Activated naive CD8-positive, alpha-beta T cell treated with anti-CD3 and anti-CD28 coated beads, Interleukin-2, amount 50 U/mL, for 16 hours (primary cell): ENCODE results near the gene KIF12.
A peak's percentile ranks its signal among the peaks of the same experiment; 100 is the strongest.
"Not testable (repeated sequence)": the region's sequence is repeated elsewhere in the genome, so short reads cannot be mapped to it uniquely, and the experiment has no call there.

Experiments used
- DNase-seq: peaks from one replicate; pipeline ENCODE4 v3.0.0-alpha.2; 2020; ENCODE audit warnings: low read depth, low spot score

KIF12 gene

GRCh38 chr9:114084282-114085073, 14.6 kb downstream of the KIF12 start:
- no peak for DNase-seq

DNA sequence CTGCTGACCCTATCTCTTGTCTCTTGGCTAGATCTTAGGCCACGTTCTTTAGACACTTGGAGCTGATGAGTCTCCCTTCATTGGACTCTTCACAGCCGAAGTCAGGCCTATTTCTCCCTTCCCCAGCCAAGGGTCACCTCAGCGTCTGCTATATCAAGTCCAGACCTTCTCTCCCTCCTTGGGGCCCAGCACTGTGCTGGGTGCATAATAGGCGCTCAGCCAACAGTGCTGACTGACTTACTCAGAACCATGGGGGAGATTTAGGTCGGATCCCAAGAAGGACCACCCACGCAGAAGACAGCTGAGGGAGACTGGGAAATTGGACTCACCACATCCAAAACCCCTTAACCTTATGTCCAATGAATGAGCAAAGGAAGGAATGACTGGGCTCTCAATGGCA, 15.4 kb downstream of the KIF12 start:
- DNase-seq, result no peak

GRCh38 chr9:114082763-114083412, 16.2 kb downstream of the KIF12 start:
- not testable (repeated sequence) for DNase-seq

- peak; percentile 68 for DNase-seq
Measured at GRCh38 chr9:114082017-114082762, 16.9 kb downstream of the KIF12 start.

DNA sequence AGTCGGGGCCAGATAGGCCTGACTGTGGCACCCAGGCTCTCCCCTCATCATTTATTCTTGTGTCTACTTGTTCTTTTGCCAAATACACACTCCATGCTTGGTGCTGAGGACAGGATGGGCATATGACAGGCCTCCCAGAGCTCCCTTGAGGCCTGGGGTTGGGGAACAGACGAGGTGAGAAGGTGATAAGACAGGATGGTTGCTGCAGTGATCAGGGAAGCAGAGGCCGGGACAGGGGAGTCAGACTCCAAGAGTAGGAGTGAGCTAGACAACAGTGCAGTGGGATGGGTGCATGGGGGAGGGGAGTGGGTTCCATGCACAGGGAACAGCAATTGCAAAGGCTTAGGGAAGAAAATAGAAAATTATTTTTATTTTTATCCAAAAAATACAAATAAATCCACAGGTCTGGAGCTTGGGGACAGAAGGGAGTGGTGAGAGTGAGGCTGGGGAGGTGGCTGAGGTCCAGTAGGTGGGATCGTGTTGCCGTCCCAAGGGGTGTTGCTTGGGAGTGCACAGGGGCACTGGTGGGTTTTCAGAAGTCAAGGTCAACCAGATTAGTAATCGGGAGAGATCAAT, 17.6 kb downstream of the KIF12 start:
- DNase-seq, result no peak

GRCh38 chr9:114080773-114081440, 18.2 kb downstream of the KIF12 start:
- DNase-seq, result no peak

GRCh38 chr9:114080195-114080772, 18.8 kb downstream of the KIF12 start:
- DNase-seq, result no peak

DNA sequence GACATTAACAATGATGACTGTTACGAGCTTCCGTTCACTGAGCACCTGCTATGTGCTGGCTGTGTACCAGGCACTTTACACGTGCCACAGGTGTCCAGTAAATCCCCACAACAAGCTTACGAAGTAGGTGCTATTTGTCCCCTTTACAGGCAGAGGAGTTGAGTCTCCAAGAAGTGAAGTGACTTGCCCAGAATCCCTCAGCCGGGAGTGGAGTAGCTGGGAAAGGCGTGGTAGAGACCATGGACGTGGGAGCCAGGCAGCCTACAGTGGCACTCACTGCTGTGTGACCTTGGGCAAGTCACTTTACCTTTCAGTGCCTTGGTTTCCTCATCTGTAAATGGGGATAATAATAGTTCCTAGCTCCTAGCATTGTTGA, 20.3 kb downstream of the KIF12 start:
- DNase-seq, result no peak

DNA sequence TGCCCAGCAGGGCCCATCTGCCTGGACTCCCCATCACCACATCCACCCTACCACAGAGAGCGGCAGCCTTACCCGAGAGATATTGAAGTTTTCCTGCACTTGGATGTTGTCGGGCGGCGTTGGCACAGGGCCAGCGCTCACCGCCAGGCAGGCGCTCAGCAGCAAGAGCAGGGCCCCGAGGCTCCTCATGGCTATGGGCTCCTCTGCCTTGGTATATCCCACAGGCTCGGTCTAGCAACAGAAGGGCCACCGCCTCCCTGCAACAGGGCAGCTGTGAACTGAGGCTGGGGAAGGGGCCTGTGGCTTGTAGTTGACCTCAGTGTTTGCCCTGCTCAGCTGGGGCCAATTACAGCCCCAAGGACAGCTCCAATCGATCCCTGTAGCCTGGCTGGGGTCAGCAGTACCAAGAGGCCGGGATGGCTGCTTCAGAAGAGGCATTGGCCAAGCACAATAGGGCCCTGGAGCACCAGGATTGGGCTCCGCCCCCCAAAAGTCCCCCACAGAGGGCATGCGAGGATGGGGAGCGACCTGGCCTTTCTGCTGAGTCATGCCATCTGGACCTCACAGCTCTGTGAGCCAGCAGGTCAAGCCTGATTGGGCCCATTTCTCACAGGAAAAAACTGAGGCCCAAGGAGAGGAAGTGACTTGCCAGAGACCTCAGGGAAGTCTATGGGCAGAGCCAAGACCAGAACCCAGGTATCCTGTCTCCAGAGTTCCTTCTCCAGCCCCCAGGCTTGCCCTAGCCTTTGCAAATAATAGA, 20.9 kb downstream of the KIF12 start, which contains the start of gene AMBP:
Gene AMBP, minus strand, starts transcription at position 280 of the 760 bp plus-strand sequence. Its CDS starts 91 bp downstream, at position 189.
- DNase-seq, result no peak

DNA sequence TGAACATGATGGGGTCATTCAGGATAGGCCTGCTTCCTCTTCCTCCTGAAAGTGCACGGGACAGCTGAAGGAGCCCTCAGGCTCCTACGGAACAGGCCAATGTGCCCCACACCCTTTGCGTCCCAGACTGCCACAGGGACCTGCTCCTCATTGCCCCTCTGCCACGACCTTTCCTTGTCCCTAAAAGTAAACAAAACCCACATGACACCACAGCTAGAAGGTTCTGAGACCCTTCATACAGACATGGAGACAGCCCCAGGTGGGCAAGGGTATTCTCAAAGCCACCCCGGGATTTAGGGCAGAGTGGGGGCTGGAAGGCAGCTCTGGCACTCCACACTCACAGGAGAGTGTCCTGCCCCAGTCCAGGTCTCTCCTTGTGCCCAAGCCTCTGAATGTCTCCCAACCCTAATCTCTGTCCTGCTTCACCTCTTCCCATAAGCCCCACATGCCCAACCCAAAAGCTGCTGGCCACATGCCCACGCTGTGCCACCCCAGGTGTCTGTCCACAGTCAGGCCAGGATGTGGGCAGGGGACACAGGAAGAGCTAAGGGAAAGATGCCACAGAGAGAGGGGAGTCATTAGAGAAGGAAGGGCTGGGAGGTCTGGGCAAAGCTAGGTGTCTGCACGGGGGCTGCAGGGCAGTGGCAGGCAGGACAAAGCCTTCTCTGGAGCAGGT, 21.8 kb downstream of the KIF12 start:
- DNase-seq, result no peak

GRCh38 chr9:114076237-114077161, 22.6 kb downstream of the KIF12 start:
- DNase-seq, result no peak

DNA sequence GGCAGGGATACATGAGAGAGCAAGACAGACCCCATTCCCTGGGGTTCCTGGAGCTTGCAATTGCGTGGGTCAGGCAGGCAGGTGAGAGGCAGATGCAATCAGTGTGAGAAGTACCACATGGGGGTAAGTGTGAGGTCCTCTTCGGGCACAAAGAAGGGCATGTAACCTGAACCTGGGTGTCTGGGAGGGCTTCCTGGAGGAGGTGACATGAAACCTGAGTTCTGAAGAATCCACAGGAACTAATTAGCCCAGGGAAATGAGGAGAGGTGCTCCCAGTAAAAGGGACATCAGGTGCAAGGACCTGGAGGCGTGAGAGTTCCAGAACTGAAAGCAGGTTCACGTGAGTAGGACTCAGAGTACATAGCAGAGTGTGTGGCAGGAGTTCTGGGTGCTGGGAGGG, 23.5 kb downstream of the KIF12 start:
- no peak for DNase-seq

DNA sequence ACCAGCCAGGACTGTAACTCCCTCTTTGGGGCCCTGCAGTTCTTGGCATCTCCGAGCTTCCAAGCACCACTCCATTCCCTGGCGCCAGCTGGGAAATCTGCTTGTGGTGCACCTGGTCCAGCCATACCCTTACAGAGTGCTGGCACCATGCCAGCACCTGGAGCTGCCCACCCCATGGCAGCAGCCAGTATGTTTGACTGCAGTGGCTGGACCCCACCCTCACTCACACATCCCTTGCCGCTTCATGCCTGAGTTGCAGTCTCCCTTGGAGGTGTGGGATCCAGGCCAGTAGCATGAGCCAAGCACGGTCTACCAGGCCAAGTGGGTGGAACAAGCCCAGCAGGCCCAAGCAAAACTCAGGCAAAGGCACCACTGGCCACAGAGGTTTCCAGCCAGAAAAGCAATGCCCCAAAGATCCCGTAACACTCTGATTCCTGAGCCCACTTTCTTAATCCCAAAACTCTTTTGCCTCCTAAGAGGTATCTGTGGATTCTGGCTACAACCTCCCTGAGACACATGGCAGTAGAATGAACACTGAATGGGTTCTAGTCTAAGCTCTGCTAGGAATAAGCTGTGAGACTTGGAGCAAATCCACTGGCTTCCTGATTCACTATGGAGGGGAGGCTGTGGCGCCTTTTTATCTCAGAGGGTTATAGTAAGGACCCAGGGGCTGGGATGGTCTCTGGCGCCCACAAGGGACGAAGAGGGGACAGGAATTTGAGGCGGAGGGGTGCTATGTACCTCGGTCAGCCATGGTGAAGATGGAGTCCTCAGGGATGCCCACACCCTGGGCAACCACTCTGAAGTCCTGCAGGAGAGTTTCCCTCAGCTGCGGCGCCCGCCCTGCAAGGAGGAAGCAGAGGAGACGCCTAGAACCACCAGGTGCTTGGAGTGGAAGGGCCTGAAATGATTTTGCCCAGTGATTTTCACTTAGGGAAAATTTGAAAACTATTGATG, 26.6 kb downstream of the KIF12 start:
- DNase-seq, result no peak

DNA sequence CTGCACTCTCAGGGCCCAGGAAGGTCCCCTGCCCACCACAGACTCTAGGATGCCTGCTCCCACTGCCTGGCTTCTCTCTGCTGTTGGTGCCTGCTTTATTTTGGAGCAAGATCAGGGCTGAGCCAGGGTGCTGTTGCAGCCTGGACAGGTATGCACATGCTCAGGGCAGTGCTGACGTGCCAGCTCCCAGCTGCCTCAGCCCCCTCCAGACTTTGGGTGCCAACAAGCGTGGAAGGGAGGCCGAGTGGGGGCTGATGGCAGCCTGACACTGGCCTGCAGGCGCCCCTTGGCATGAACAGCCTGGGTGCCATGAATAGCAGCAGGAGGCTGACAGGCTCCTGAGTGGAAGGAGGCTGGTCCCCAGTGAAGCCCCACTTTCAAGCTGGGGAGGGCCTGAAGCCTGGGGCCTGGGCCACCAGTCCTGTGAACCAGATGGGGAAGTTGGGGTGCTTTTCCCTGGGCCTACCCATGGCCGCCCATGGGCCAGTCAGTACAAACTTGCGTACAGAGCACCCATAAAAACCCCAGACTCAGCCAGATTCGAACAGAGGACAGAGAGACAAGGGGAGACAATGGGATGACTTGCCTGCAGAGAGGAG, 27.8 kb downstream of the KIF12 start:
- DNase-seq, result no peak

DNA sequence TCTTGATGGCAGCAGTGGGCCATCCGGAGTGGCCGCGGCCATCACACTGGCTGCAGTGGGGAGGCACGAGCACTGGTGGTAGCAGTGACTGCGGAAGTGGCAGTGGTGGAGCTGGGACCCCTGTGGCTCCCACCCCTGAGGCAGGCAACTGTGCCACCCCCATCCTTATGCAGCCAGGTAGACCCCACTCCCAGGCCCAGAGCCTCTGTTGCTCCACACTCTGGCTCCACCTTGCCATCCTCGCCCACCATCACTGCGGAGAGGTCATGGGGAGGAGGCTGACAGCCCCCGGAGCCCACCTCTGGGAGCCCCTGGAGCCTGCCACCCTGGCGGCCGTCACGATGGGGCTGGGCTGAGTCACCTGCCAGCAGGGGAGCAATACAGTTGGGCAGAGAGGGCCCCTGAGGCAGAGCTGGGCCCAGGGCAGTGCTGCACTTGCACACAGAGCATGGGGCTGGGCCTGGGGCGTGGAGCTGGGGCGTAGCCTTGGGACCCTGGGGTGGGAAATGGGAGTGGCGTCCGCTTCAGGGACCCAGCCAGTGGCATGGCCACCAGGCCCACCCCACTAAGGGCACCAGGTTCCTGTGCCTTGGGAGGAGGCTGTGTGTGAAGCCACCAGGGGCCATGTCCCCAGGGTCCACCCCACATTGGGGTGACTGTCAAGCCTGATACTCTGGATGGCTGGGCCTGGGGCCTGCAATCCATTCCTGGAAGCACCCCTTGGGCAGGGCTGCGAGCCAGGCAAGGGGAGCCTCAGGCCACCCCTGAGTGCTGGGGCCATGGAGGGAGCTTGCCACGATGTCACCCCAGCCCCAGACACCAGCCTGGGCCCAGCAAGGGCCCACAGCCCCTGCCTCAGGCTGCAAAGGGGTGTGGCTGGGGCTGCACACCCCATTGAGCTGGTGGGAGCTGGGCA, 28.6 kb downstream of the KIF12 start:
- no peak for DNase-seq
